ENCODE results near the gene DLL3. TPM values are rescaled to one million over a fixed set of nuclear protein-coding genes. Genes with fewer than 3 reads are reported as not detected.

DLL3 gene
- total RNA-seq, 1 experiment from 2014 or later = 1.4 TPM

- H3K9me2 ChIP-seq (ENCODE audit: insufficient read depth) = no peaks in the 10 kb centered on the region
- 0 out of 2 replicates have a peak, but pooled peaks cover 6% of the 10 kb centered on the region for H3K36me3 ChIP-seq (ENCODE audit: low read depth)
- H3K79me2 ChIP-seq (ENCODE audit: low read depth) = peaks cover 23% of the 10 kb centered on the region
- POLR2A ChIA-PET (ENCODE audit: unreplicated experiment) = interaction anchor here (0.6 to 1.0 kb wide), 4 partner anchors 34 to 448 kb away, joined by 3 to 8 read pairs (median 4); partner anchors contain the start of genes RPS16 and SUPT5H
- H3K4me1 ChIP-seq (replicated peaks; ENCODE audit: insufficient read depth) = peaks cover 13% of the 10 kb centered on the region; the same call in 1 of the 2 replicates
- TF ChIP-seq CTCF (conservative IDR thresholded peaks at IDR 0.05) = no peak
- TF ChIP-seq EZH2 (IDR thresholded peaks at IDR 0.05; ENCODE audit: low read depth) = no peak
- intact Hi-C loops (cut with micrococcal nuclease; ENCODE audit: unreplicated experiment) = loop anchor here (5.0 kb wide), 1 partner anchor 33 kb away; the partner anchor contains the start of gene SUPT5H
- no peaks in the 10 kb centered on the region for H4K20me1 ChIP-seq (ENCODE audit: insufficient read depth)
- H2AFZ ChIP-seq = peak overlapping the region; percentile 97
- peak overlapping the region; percentile 99 for H3K4me2 ChIP-seq
- peak overlapping the region; percentile 94 for H3K27ac ChIP-seq
- H3K27me3 ChIP-seq (ENCODE audit: insufficient read depth, low read depth) = no peaks in the 10 kb centered on the region
- DNase-seq = no peak
- H3K9me3 ChIP-seq (ENCODE audit: insufficient read depth, low read depth) = no peaks in the 10 kb centered on the region
- peaks cover 23% of the 10 kb centered on the region; the same call in 1 of the 2 replicates for H3F3A ChIP-seq (ENCODE audit: insufficient read depth, low read depth)
- no TSS peak for BruUV-seq (replicated peaks)
- CTCF ChIA-PET = interaction anchor here (0.7 kb wide), 1 partner anchor 53 kb away, joined by 3 read pairs; no protein-coding TSS in a partner anchor
- peak overlapping the region; percentile 99; the same call in 1 of the 2 replicates for H3K4me3 ChIP-seq
Measured at GRCh38 chr19:39479916-39480315, 18.8 kb upstream of the DLL3 start.

- no peaks in the 10 kb centered on the region for H4K20me1 ChIP-seq (ENCODE audit: insufficient read depth)
- H2AFZ ChIP-seq = peak within 1 kb of the TSS; percentile 97
- H3K27me3 ChIP-seq (ENCODE audit: insufficient read depth, low read depth) = no peaks in the 10 kb centered on the region
- ChIA-PET CTCF (interaction anchor here (0.5 to 0.8 kb wide), 4 partner anchors 53 to 190 kb away, joined by 3 to 15 read pairs (median 4); partner anchors contain the start of gene SAMD4B), POLR2A (ENCODE audit: unreplicated experiment) (interaction anchor here (0.6 to 1.0 kb wide), 7 partner anchors 28 to 449 kb away, joined by 3 to 18 read pairs (median 5); partner anchors contain the start of genes RPS16 and SUPT5H)
- BruUV-seq (replicated peaks) = TSS peak; percentile 65
- peak within 1 kb of the TSS; percentile 99 for H3K4me2 ChIP-seq
- peak; percentile 88 to 98 for DNase-seq
- peak within 1 kb of the TSS; percentile 94 for H3K27ac ChIP-seq
- H3K4me1 ChIP-seq (replicated peaks; ENCODE audit: insufficient read depth) = peaks cover 13% of the 10 kb centered on the region; the same call in 1 of the 2 replicates
- H3K36me3 ChIP-seq (ENCODE audit: low read depth) = 0 out of 2 replicates have a peak, but pooled peaks cover 6% of the 10 kb centered on the region
- intact Hi-C loops (cut with micrococcal nuclease; ENCODE audit: unreplicated experiment) = loop anchor here (1.0 to 5.0 kb wide), 2 partner anchors 33 to 68 kb away; partner anchors contain the start of genes PLEKHG2 and SUPT5H
- H3F3A ChIP-seq (ENCODE audit: insufficient read depth, low read depth) = peaks cover 23% of the 10 kb centered on the region; the same call in 1 of the 2 replicates
- no peak for TF ChIP-seq CTCF (conservative IDR thresholded peaks at IDR 0.05)
- TF ChIP-seq EZH2 (IDR thresholded peaks at IDR 0.05; ENCODE audit: low read depth) = no peak
- peaks cover 23% of the 10 kb centered on the region for H3K79me2 ChIP-seq (ENCODE audit: low read depth)
- no peaks in the 10 kb centered on the region for H3K9me3 ChIP-seq (ENCODE audit: insufficient read depth, low read depth)
- H3K4me3 ChIP-seq = peak within 1 kb of the TSS; percentile 99
- no peaks in the 10 kb centered on the region for H3K9me2 ChIP-seq (ENCODE audit: insufficient read depth)
Measured at GRCh38 chr19:39480337-39481228, 18.2 kb upstream of the DLL3 start, which contains the start of gene TIMM50. Gene TIMM50, plus strand, starts transcription at chr19:39480838. Its CDS starts 16 bp downstream, at chr19:39480854.

GRCh38 chr19:39481229-39481545 lies 17.6 kb upstream of the DLL3 start:
- TSS peak; percentile 29 for BruUV-seq (replicated peaks)

More at GRCh38 chr19:39481229-39481545, 17.6 kb upstream of the DLL3 start:
- intact Hi-C loops (cut with micrococcal nuclease; ENCODE audit: unreplicated experiment) = loop anchor here (1.0 to 5.0 kb wide), 2 partner anchors 34 to 69 kb away; partner anchors contain the start of genes PLEKHG2 and SUPT5H
- Histone ChIP-seq H4K20me1 (ENCODE audit: insufficient read depth) (no peaks in the 10 kb centered on the region), H2AFZ (peak overlapping the region; percentile 97), H3K9me3 (ENCODE audit: insufficient read depth, low read depth) (no peaks in the 10 kb centered on the region), H3K4me2 (peak overlapping the region; percentile 99), H3K4me3 (peak overlapping the region; percentile 99), H3K4me1 (replicated peaks; ENCODE audit: insufficient read depth) (peaks cover 13% of the 10 kb centered on the region; the same call in 1 of the 2 replicates), H3K9me2 (ENCODE audit: insufficient read depth) (no peaks in the 10 kb centered on the region), H3K27ac (peak overlapping the region; percentile 94), H3K36me3 (ENCODE audit: low read depth) (0 out of 2 replicates have a peak, but pooled peaks cover 6% of the 10 kb centered on the region), H3K79me2 (ENCODE audit: low read depth) (peaks cover 23% of the 10 kb centered on the region), H3K27me3 (ENCODE audit: insufficient read depth, low read depth) (no peaks in the 10 kb centered on the region), H3F3A (ENCODE audit: insufficient read depth, low read depth) (peaks cover 23% of the 10 kb centered on the region; the same call in 1 of the 2 replicates)
- TF ChIP-seq EZH2 (IDR thresholded peaks at IDR 0.05; ENCODE audit: low read depth) (no peak), CTCF (conservative IDR thresholded peaks at IDR 0.05) (no peak)
- DNase-seq = no peak
- ChIA-PET POLR2A (ENCODE audit: unreplicated experiment) (interaction anchor here (0.7 to 1.0 kb wide), 3 partner anchors 29 to 36 kb away, joined by 6 to 18 read pairs (median 8); partner anchors contain the start of gene SUPT5H), CTCF (interaction anchor here (0.5 to 0.8 kb wide), 3 partner anchors 56 to 189 kb away, joined by 3 to 15 read pairs (median 5); partner anchors contain the start of gene SAMD4B)

Measured in PC-9 (cell line).